ENCODE measurements around the gene CRADD.

Gene CRADD

DNA sequence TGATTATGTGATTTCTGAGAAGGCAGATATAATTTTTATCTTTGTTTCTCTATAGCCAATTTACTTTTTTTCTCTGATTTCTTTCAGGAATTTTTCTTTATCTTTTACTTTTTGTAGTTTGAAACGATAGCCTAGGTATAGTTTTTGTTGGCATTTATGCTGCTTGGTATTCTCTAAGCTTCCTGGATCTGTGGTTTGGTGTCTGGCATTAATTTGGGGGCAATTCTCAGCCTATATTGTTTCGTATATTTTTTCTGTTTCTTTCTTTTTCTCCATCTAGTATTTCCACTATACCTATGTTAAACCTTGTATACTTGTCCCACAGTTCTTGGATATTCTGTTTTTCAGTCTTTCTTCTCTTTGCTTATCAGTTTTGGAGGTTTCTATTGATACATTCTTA, 45.0 kb downstream of the CRADD start:
- H3K9me3 ChIP-seq (ENCODE audit: control insufficient read depth, insufficient read depth, low read depth, low read length), result peaks cover 16% of the 10 kb centered on the region; the same call in 1 of the 2 replicates

DNA sequence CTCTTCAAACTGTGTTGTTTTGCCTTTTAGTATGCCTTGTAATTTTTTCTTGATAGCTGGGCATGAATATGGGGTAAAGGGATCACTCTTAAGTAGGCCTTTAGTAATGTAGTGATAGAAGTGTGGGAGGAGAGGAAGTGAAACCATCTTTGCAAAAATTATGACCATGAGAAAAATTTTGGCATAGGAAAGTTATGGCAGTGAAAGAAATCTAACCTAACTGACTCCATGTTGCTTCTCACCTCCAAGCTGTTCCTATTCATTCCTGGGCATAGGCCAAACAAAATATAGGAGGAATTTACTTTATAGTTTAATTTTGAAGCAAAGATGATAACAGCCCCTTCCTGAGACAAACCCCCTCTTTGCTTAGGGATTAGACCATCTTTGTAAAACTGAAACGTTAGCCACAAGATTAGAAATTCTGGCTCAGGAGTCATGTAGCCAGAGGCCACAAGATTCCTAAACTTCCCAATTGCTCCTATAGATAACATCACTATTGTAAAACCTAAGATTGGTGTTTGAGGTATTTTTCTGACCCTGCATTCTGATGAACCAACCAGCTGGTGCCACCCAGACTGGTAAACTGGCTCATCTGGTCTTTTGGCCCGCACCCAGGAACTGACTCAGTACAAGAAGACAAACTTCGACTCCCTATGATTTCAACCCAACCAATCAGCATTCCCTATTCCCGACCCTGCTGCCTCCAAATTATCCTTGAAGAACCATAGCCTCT, 45.8 kb downstream of the CRADD start:
- peaks cover 8% of the 10 kb centered on the region; the same call in 1 of the 2 replicates for H3K4me1 ChIP-seq (ENCODE audit: control insufficient read depth, insufficient read depth, low read length)
- no peak overlapping the region for H3K4me3 ChIP-seq (ENCODE audit: low read depth, low read length)
- no peak overlapping the region for H3K9ac ChIP-seq (ENCODE audit: low read length)
- no peaks in the 10 kb centered on the region for H3K36me3 ChIP-seq (ENCODE audit: control insufficient read depth, insufficient read depth, low read length)
- H3K27ac ChIP-seq (ENCODE audit: low read depth, low read length), result no peak overlapping the region
- no peaks in the 10 kb centered on the region for H3K27me3 ChIP-seq (ENCODE audit: control insufficient read depth, insufficient read depth, low read length)
- peaks cover 16% of the 10 kb centered on the region; the same call in 1 of the 2 replicates for H3K9me3 ChIP-seq (ENCODE audit: control insufficient read depth, insufficient read depth, low read depth, low read length)

More for the DNA sequence above, 45.0 kb downstream of the CRADD start:
- Histone ChIP-seq H3K36me3 (ENCODE audit: control insufficient read depth, insufficient read depth, low read length) (no peaks in the 10 kb centered on the region), H3K27me3 (ENCODE audit: control insufficient read depth, insufficient read depth, low read length) (no peaks in the 10 kb centered on the region), H3K27ac (ENCODE audit: low read depth, low read length) (no peak overlapping the region), H3K9ac (ENCODE audit: low read length) (no peak overlapping the region), H3K4me3 (ENCODE audit: low read depth, low read length) (no peak overlapping the region), H3K4me1 (ENCODE audit: control insufficient read depth, insufficient read depth, low read length) (peaks cover 2% of the 10 kb centered on the region; the same call in 1 of the 2 replicates)

DNA sequence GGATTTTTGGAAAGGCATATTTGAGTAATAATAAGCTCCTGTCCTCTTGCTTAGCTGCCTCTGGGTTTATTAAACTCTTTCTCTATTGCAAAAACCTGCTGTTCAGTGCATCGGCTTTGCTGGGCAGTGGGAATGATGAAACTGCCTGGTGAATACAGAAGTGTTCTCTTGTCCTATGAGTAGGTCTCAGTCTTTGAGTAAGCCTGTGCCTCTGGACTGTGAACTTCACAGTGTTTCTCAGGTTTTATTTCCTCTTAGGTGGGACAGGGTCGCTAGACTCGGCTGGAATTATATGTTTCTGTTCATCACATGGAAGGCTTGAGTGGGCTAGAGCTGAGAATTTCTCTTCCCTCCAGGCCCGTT, 46.4 kb downstream of the CRADD start:
- H3K4me1 ChIP-seq (ENCODE audit: control insufficient read depth, insufficient read depth, low read length), result peaks cover 8% of the 10 kb centered on the region; the same call in 1 of the 2 replicates
- H3K36me3 ChIP-seq (ENCODE audit: control insufficient read depth, insufficient read depth, low read length), result no peaks in the 10 kb centered on the region
- no peaks in the 10 kb centered on the region for H3K27me3 ChIP-seq (ENCODE audit: control insufficient read depth, insufficient read depth, low read length)
- H3K27ac ChIP-seq (ENCODE audit: low read depth, low read length), result no peak overlapping the region
- peaks cover 16% of the 10 kb centered on the region; the same call in 1 of the 2 replicates for H3K9me3 ChIP-seq (ENCODE audit: control insufficient read depth, insufficient read depth, low read depth, low read length)
- no peak overlapping the region for H3K4me3 ChIP-seq (ENCODE audit: low read depth, low read length)
- no peak overlapping the region for H3K9ac ChIP-seq (ENCODE audit: low read length)

DNA sequence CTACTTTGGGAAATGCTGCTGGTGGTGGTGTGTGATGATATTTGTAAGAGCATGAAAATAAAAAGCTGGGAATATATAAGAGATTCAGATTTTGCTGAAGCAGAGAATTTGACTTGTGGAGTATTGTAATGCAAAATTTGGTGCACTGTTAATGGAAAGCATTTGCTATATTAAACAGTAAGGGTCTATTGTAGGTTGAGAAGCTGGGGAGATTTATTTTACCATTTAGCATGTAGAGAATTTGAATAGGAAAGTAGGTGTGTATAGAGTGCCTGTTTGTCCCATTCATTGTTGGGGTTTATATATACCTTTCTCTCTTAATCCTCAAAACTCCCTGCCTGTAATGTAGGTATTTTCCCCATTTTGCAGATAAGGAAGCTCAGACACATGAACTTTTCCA, 48.4 kb downstream of the CRADD start:
- Histone ChIP-seq H3K4me1 (ENCODE audit: control insufficient read depth, insufficient read depth, low read length) (peaks cover 8% of the 10 kb centered on the region; the same call in 1 of the 2 replicates), H3K4me3 (ENCODE audit: low read depth, low read length) (no peak overlapping the region), H3K27me3 (ENCODE audit: control insufficient read depth, insufficient read depth, low read length) (no peaks in the 10 kb centered on the region), H3K27ac (ENCODE audit: low read depth, low read length) (no peak overlapping the region), H3K36me3 (ENCODE audit: control insufficient read depth, insufficient read depth, low read length) (no peaks in the 10 kb centered on the region), H3K9me3 (ENCODE audit: control insufficient read depth, insufficient read depth, low read depth, low read length) (peaks cover 13% of the 10 kb centered on the region; the same call in 1 of the 2 replicates), H3K9ac (ENCODE audit: low read length) (no peak overlapping the region)

DNA sequence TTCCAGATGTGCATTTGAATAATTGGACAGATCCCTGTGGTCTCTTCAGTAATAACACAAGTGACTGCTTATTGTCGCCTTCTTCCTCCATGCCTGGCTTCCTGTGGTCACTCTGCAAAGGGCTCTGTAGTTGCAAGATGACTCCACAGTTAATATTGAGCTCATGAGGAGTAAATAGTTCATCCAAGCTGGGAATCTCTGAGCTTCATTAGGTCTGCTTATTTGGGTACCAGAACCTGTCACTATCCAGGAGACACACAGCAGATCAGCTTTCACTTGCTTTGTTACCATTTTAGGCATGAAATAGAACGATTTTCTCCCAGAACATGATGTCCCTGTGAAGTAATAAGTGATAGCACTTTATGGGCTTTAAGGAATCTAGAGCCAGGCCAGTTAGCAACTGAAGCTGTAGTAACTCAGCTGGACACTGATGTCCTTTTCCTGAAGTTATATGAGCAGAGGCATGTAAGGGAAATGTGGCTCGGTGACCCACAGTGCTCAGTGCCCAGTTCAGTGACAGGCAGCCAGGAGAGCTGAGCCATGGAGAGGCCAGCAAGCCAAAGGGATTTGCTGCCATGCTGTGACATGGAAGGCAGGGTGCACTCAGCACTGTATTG, 50.1 kb downstream of the CRADD start:
- Histone ChIP-seq H3K9me3 (ENCODE audit: control insufficient read depth, insufficient read depth, low read depth, low read length) (peaks cover 4% of the 10 kb centered on the region; the same call in 1 of the 2 replicates), H3K36me3 (ENCODE audit: control insufficient read depth, insufficient read depth, low read length) (no peaks in the 10 kb centered on the region), H3K4me3 (ENCODE audit: low read depth, low read length) (no peak overlapping the region), H3K9ac (ENCODE audit: low read length) (no peak overlapping the region), H3K27ac (ENCODE audit: low read depth, low read length) (no peak overlapping the region), H3K27me3 (ENCODE audit: control insufficient read depth, insufficient read depth, low read length) (no peaks in the 10 kb centered on the region), H3K4me1 (ENCODE audit: control insufficient read depth, insufficient read depth, low read length) (peaks cover 8% of the 10 kb centered on the region; the same call in 1 of the 2 replicates)

DNA sequence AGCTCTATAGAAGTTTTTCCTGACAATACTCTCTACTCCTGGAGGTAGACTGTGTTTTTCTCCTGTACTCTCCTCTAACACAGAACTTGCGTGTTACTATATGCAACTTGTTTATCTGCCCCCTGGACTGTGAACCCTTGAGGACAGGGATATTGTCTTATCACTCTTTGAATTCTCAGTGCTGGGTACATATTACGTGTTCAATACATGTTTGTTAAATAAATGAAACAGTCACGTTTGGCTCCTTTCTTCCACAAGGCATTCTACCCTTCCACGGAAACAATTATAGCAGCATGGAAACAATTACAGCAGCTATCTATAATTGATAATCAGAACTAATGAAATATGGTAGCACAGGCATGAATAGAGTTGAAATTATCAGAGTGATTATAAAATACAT, 50.7 kb downstream of the CRADD start:
- Histone ChIP-seq H3K36me3 (ENCODE audit: control insufficient read depth, insufficient read depth, low read length) (no peaks in the 10 kb centered on the region), H3K4me3 (ENCODE audit: low read depth, low read length) (no peak overlapping the region), H3K4me1 (ENCODE audit: control insufficient read depth, insufficient read depth, low read length) (peaks cover 8% of the 10 kb centered on the region; the same call in 1 of the 2 replicates), H3K27me3 (ENCODE audit: control insufficient read depth, insufficient read depth, low read length) (no peaks in the 10 kb centered on the region), H3K27ac (ENCODE audit: low read depth, low read length) (no peak overlapping the region), H3K9me3 (ENCODE audit: control insufficient read depth, insufficient read depth, low read depth, low read length) (no peaks in the 10 kb centered on the region; the same call in 1 of the 2 replicates), H3K9ac (ENCODE audit: low read length) (no peak overlapping the region)

DNA sequence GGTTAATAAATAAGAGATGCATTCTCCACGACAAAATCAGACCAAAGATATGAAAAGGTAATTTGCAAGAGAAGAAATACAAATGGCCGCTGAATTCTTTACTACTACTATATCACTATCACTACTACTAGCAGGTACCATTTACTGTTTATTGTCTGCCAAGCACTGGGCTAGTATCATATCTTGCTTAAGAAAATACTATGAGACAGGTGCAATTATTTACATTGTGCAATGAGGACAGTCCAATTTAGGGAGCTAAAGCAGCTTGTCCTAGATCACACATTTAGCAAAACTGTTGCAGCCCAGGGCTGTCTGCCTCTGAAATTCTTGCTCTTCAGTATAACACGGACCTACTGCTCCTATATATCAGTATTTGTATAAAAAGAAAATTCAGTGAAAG, 52.8 kb downstream of the CRADD start:
- no peak overlapping the region for H3K27ac ChIP-seq (ENCODE audit: low read depth, low read length)

DNA sequence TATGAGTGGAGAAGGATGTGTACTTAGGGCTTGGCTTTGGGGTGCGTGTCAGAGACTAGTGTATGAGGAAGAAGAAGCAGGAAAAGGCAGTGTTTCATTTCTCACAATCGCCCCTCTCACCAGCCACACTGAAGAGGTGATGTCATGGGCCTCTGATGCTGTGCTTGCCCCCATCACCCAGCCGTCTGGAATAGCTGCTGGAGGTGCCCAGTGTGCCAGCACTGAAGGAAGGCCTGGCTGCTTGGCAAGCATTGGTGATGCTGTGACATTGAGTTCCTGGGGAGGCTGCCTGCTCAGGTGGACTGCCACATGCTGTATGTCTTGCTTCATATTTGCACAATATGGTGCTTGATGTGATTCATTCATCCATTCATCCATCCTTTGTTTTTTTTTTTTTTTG, 56.2 kb downstream of the CRADD start:
- no peak overlapping the region for H3K9ac ChIP-seq (ENCODE audit: low read length)
- no peaks in the 10 kb centered on the region for H3K36me3 ChIP-seq (ENCODE audit: control insufficient read depth, insufficient read depth, low read length)
- H3K4me3 ChIP-seq (ENCODE audit: low read depth, low read length), result no peak overlapping the region
- no peaks in the 10 kb centered on the region for H3K27me3 ChIP-seq (ENCODE audit: control insufficient read depth, insufficient read depth, low read length)
- H3K4me1 ChIP-seq (ENCODE audit: control insufficient read depth, insufficient read depth, low read length), result peaks cover 8% of the 10 kb centered on the region
- H3K9me3 ChIP-seq (ENCODE audit: control insufficient read depth, insufficient read depth, low read depth, low read length), result no peaks in the 10 kb centered on the region
- H3K27ac ChIP-seq (ENCODE audit: low read depth, low read length), result no peak overlapping the region

More for the DNA sequence above, 52.8 kb downstream of the CRADD start:
- H3K4me3 ChIP-seq (ENCODE audit: low read depth, low read length), result no peak overlapping the region
- H3K4me1 ChIP-seq (ENCODE audit: control insufficient read depth, insufficient read depth, low read length), result peaks cover 8% of the 10 kb centered on the region; the same call in 1 of the 2 replicates
- H3K27me3 ChIP-seq (ENCODE audit: control insufficient read depth, insufficient read depth, low read length), result no peaks in the 10 kb centered on the region
- H3K9ac ChIP-seq (ENCODE audit: low read length), result no peak overlapping the region
- H3K9me3 ChIP-seq (ENCODE audit: control insufficient read depth, insufficient read depth, low read depth, low read length), result no peaks in the 10 kb centered on the region
- H3K36me3 ChIP-seq (ENCODE audit: control insufficient read depth, insufficient read depth, low read length), result no peaks in the 10 kb centered on the region

DNA sequence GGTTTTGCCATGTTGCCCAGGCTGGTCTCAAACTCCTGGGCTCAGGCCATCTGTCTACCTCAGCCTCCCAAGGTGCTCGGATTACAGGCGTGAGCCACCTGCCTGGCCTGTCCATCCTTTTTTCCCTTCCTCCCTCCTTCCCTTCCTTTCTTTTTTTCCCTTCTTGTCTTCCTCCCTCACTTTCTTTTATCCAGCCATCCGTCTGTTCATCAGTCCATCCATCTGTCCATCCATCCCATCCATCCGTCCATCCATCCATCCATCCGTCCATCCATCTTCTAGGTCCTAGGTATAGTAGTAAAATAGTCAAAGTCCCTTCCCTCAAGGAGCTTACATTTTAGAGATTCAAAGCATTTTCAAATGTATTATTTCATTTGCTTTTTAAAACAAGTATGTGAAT, 56.8 kb downstream of the CRADD start:
- no peak overlapping the region for H3K9ac ChIP-seq (ENCODE audit: low read length)
- H3K9me3 ChIP-seq (ENCODE audit: control insufficient read depth, insufficient read depth, low read depth, low read length), result no peaks in the 10 kb centered on the region
- no peaks in the 10 kb centered on the region for H3K36me3 ChIP-seq (ENCODE audit: control insufficient read depth, insufficient read depth, low read length)
- H3K4me3 ChIP-seq (ENCODE audit: low read depth, low read length), result no peak overlapping the region
- H3K27ac ChIP-seq (ENCODE audit: low read depth, low read length), result no peak overlapping the region
- H3K27me3 ChIP-seq (ENCODE audit: control insufficient read depth, insufficient read depth, low read length), result no peaks in the 10 kb centered on the region
- H3K4me1 ChIP-seq (ENCODE audit: control insufficient read depth, insufficient read depth, low read length), result peaks cover 8% of the 10 kb centered on the region

DNA sequence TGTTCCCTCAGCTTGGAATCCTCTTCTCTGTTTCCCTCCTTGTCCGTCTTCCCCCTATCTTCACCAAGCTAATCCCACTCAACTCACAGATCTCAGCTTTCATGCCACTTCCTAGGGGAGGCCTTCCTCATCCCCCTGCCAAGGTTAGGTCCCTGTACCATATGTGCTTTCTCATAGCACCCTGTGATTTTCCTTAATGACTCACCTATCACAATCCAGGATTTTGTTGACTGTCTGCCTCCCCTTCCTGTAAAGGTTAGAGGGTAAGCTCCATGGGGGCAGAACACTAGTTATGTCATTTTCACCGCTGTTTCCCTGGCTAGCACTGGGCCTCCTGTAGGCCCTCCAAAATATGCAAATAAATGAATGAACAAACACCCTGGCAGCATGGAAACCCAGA, 57.6 kb downstream of the CRADD start:
- H3K36me3 ChIP-seq (ENCODE audit: control insufficient read depth, insufficient read depth, low read length), result no peaks in the 10 kb centered on the region
- H3K4me1 ChIP-seq (ENCODE audit: control insufficient read depth, insufficient read depth, low read length), result peaks cover 8% of the 10 kb centered on the region
- H3K9ac ChIP-seq (ENCODE audit: low read length), result no peak overlapping the region
- no peaks in the 10 kb centered on the region for H3K27me3 ChIP-seq (ENCODE audit: control insufficient read depth, insufficient read depth, low read length)
- no peak overlapping the region for H3K4me3 ChIP-seq (ENCODE audit: low read depth, low read length)
- no peak overlapping the region for H3K27ac ChIP-seq (ENCODE audit: low read depth, low read length)
- H3K9me3 ChIP-seq (ENCODE audit: control insufficient read depth, insufficient read depth, low read depth, low read length), result no peaks in the 10 kb centered on the region

DNA sequence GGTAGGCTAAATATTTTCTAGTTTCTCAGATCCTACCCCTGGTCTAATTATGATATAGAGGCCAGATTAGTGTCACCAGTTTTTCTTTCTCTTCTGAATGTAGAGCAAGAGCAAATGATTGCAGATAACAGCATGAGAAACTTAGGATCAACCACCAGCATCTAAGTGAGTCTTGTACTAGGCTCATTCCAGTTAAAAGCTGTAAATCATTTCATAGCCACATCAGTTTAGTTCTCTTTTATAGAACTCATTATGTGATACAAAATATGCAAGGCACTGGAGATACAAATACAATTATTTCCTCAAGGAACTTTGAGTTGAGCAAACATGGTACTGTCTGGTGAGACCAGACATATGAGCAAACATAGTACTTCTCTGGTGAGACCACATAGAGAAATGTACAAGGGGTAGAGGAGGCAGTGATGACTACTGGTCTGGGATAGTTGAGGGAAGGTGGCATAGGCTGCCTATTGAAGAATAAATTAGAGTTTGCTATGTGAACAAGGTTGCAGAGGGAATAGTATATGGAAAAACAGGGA, 59.5 kb downstream of the CRADD start:
- no peak overlapping the region for H3K27ac ChIP-seq (ENCODE audit: low read depth, low read length)
- no peaks in the 10 kb centered on the region for H3K36me3 ChIP-seq (ENCODE audit: control insufficient read depth, insufficient read depth, low read length)
- peaks cover 24% of the 10 kb centered on the region for H3K4me1 ChIP-seq (ENCODE audit: control insufficient read depth, insufficient read depth, low read length)
- no peaks in the 10 kb centered on the region for H3K27me3 ChIP-seq (ENCODE audit: control insufficient read depth, insufficient read depth, low read length)
- H3K9me3 ChIP-seq (ENCODE audit: control insufficient read depth, insufficient read depth, low read depth, low read length), result no peaks in the 10 kb centered on the region
- H3K4me3 ChIP-seq (ENCODE audit: low read depth, low read length), result no peak overlapping the region
- no peak overlapping the region for H3K9ac ChIP-seq (ENCODE audit: low read length)
